A673 (cell line): Measurements from ENCODE around the gene SSTR5. TPM values are rescaled to one million over a fixed set of nuclear protein-coding genes. Genes with fewer than 3 reads are reported as not detected.
"Not testable (repeated sequence)": the region's sequence is repeated elsewhere in the genome, so short reads cannot be mapped to it uniquely, and the experiment has no call there.

Experiments
- Bru-seq: library from RNA; stranded (reverse); fragments of 400-500 nt; gene quantifications from one replicate; lab custom pipeline; 2021; lab: Mats Ljungman, UMichigan
- BruChase-seq, 2 experiments: library from RNA; stranded (reverse); fragments of 400-500 nt; gene quantifications; one replicate each; lab custom pipeline; 2021; lab: Mats Ljungman, UMichigan
- BruUV-seq: library from RNA; stranded (reverse); fragments of 400-500 nt; replicated peaks from 2 replicates; lab custom pipeline; 2021; lab: Mats Ljungman, UMichigan
- CTCF ChIA-PET: fragments of 300-600 bp; sonication (Branson Sonifier 250); formaldehyde crosslinking; loops from one replicate; lab custom pipeline; 2022; ENCODE audit warnings: antibody characterized with exemption; lab: Charles Lee
- POLR2A ChIA-PET: fragments of 300-600 bp; sonication (Branson Sonifier 250); formaldehyde crosslinking; loops from one replicate; lab custom pipeline; 2022; ENCODE audit warnings: antibody characterized with exemption; ENCODE audit not compliant: low non-redundant PET; lab: Charles Lee
- DNase-seq: peaks from one replicate; pipeline ENCODE4 v3.0.0-alpha.2; 2015; ENCODE audit warnings: low spot score
- H3K27ac ChIP-seq: fragments of 200-600 bp; sonication (generic); 2 replicates; pipeline ENCODE4 v1.5.1; 2016; ENCODE audit warnings: mixed run types, low read depth, mild to moderate bottlenecking, mixed read lengths, antibody characterized with exemption, low read length; ENCODE audit not compliant: poor library complexity, severe bottlenecking
- H3K27me3 ChIP-seq: fragments of 200-600 bp; sonication (generic); replicated peaks from 2 replicates; pipeline ENCODE4 v1.6.1; 2017; ENCODE audit warnings: mixed run types, low read depth, mild to moderate bottlenecking, mixed read lengths, antibody characterized with exemption, low read length; ENCODE audit not compliant: insufficient read depth, poor library complexity
- H3K36me3 ChIP-seq: fragments of 200-600 bp; sonication (generic); 2 replicates; pipeline ENCODE4 v1.6.1; 2016; ENCODE audit warnings: mixed run types, mild to moderate bottlenecking, mixed read lengths, antibody characterized with exemption, low read length; ENCODE audit not compliant: insufficient read depth, poor library complexity, severe bottlenecking
- H3K4me1 ChIP-seq: fragments of 200-600 bp; sonication (generic); 2 replicates; pipeline ENCODE4 v1.6.1; 2017; ENCODE audit warnings: mixed run types, mild to moderate bottlenecking, mixed read lengths, antibody characterized with exemption, low read length; ENCODE audit not compliant: insufficient read depth, poor library complexity, severe bottlenecking
- H3K4me3 ChIP-seq: fragments of 200-600 bp; sonication (generic); 2 replicates; pipeline ENCODE4 v1.5.1; 2016; ENCODE audit warnings: low read depth, mixed run types, mild to moderate bottlenecking, mixed read lengths, low read length; ENCODE audit not compliant: poor library complexity, severe bottlenecking
- H3K9me3 ChIP-seq: fragments of 200-600 bp; sonication (generic); 2 replicates; pipeline ENCODE4 v1.6.1; 2016; ENCODE audit warnings: mixed run types, low read depth, mild to moderate bottlenecking, mixed read lengths, antibody characterized with exemption, low read length; ENCODE audit not compliant: poor library complexity, severe bottlenecking
- EZH2 ChIP-seq: fragments of 200-600 bp; sonication (generic); IDR thresholded peaks from 2 replicates; pipeline ENCODE4 v1.6.1; 2017; ENCODE audit warnings: borderline replicate concordance, low read depth, mild to moderate bottlenecking, mixed read lengths, antibody characterized with exemption, low read length; ENCODE audit not compliant: poor library complexity, severe bottlenecking
- intact Hi-C: fragments of 100-400 bp; cut with micrococcal nuclease; formaldehyde crosslinking; loops from one replicate; pipeline ENCODE4 v1.10.0; 2022; ENCODE audit not compliant: unreplicated experiment
- long read RNA-seq: library from polyadenylated mRNA; stranded (forward); transcript quantifications from one replicate; pipeline ENCODE4 v2.0.0, GENCODE V29; 2022
- total RNA-seq: library from RNA; stranded (reverse); gene quantifications from 2 replicates; pipeline ENCODE4 v1.2.3, GENCODE V29; 2021
- TF ChIP-seq, protein P1 (sequence below): fragments of 300-800, 200-600 bp; sonication (generic); conservative IDR thresholded peaks from 2 replicates; pipeline ENCODE4 v1.5.1; 2017; ENCODE audit warnings: low read depth, mild to moderate bottlenecking, antibody characterized with exemption, low read length, moderate library complexity, mixed read lengths

Gene SSTR5
- total RNA-seq (not detected in 2 replicates), Bru-seq, nascent RNA (not detected), BruChase-seq, experiment 1, labeled RNA remaining after a 2-hour chase (not detected), BruChase-seq, experiment 2, labeled RNA remaining after a 6-hour chase (not detected)
- long read RNA-seq: 0 reads

GRCh38 chr16:1072526-1073261 is at the start of gene SSTR5:
Gene SSTR5, plus strand, starts transcription at chr16:1072747. Its CDS starts 6,122 bp downstream, at chr16:1078869.
- Histone ChIP-seq H3K36me3 (no peaks in the 10 kb centered on the region), H3K9me3 (no peaks in the 10 kb centered on the region), H3K27me3 (peaks cover 74% of the 10 kb centered on the region), H3K27ac (no peak within 1 kb of the TSS), H3K4me3 (no peak within 1 kb of the TSS), H3K4me1 (no peaks in the 10 kb centered on the region)
- TF ChIP-seq, protein P1, sequence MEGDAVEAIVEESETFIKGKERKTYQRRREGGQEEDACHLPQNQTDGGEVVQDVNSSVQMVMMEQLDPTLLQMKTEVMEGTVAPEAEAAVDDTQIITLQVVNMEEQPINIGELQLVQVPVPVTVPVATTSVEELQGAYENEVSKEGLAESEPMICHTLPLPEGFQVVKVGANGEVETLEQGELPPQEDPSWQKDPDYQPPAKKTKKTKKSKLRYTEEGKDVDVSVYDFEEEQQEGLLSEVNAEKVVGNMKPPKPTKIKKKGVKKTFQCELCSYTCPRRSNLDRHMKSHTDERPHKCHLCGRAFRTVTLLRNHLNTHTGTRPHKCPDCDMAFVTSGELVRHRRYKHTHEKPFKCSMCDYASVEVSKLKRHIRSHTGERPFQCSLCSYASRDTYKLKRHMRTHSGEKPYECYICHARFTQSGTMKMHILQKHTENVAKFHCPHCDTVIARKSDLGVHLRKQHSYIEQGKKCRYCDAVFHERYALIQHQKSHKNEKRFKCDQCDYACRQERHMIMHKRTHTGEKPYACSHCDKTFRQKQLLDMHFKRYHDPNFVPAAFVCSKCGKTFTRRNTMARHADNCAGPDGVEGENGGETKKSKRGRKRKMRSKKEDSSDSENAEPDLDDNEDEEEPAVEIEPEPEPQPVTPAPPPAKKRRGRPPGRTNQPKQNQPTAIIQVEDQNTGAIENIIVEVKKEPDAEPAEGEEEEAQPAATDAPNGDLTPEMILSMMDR: no peak
- no peak for TF ChIP-seq EZH2
- CTCF ChIA-PET: no interaction called here
- intact Hi-C loops: no loop called here
- DNase-seq: no peak
- no TSS peak for BruUV-seq
- POLR2A ChIA-PET: no interaction called here

- H3K9me3 ChIP-seq: no peaks in the 10 kb centered on the region
- TF ChIP-seq, protein P1: no peak
- TF ChIP-seq EZH2: no peak
- H3K4me3 ChIP-seq: no peak overlapping the region
- H3K27me3 ChIP-seq: no peaks in the 10 kb centered on the region
- H3K4me1 ChIP-seq: peaks cover 22% of the 10 kb centered on the region
- no peak for DNase-seq
- ChIA-PET POLR2A (no interaction called here), CTCF (no interaction called here)
- no peaks in the 10 kb centered on the region for H3K36me3 ChIP-seq
- intact Hi-C loops: no loop called here
- no peak overlapping the region for H3K27ac ChIP-seq
- no TSS peak for BruUV-seq
Measured at GRCh38 chr16:1024138-1024537, 48.4 kb upstream of the SSTR5 start.

GRCh38 chr16:1025183-1025809 is 47.3 kb upstream of the SSTR5 start:
- DNase-seq, H3K36me3 ChIP-seq, intact Hi-C loops, H3K9me3 ChIP-seq, H3K4me3 ChIP-seq, H3K27ac ChIP-seq, H3K27me3 ChIP-seq, POLR2A ChIA-PET, BruUV-seq, CTCF ChIA-PET: not testable (repeated sequence)
- peaks cover 10% of the 10 kb centered on the region for H3K4me1 ChIP-seq
